Stimulated activated CD4-positive, alpha-beta T cell treated with anti-CD3 and anti-CD28 coated beads, Interleukin-1b, Interleukin-23, amount 100 ng/mL, for 48 hours (primary cell): ENCODE results near the gene BCL11B.

ENCODE experiments used
- DNase-seq: peaks from one replicate; pipeline ENCODE4 v3.0.0-alpha.2; 2020

BCL11B gene

DNA sequence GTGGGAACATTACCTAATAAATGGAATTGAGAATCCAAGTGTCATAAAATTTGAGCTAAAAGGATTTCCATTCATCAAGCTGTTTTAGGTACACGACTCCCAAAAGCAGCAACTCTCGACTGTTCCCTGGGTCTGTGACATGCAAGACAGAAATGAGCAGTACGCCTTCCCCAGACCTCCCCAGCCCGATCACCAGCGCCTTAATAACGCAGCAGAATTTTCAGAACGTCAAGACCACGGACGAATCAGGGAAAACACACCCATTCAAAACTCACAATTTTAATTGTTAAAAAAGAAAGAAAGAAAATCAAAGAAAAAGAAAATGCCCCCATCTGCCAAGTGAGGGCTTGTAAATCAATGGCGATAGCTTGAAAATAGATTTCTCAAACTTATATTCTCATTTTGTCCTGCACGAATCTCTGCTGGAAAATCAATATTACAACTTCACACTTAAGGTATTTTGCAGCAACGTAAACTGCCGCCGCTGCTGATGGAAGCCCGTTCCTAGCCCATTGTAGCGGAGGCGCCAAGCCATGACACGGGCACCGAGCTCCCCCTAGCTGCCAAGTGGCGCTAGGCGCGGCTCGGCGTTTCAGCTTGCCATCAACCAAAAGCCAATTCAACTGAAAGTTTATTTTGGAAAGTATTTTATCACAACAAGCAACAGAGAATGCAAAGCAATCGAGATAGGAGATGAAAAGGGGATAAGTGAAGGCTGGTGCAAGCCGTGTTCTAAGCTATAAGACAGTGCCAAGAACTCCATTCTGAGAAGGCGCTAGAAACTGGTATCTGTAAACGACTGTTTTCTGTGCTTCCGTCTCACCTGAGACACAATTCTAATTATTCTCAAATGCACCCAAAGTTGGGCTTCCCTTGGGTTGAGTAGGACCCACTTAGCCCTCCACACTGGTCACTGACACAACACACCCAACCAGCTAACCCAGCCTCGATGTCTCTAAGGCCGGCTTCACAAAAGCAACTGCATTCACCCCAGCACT lies 5.5 kb downstream of the BCL11B start:
- DNase-seq, result peak; percentile 87

DNA sequence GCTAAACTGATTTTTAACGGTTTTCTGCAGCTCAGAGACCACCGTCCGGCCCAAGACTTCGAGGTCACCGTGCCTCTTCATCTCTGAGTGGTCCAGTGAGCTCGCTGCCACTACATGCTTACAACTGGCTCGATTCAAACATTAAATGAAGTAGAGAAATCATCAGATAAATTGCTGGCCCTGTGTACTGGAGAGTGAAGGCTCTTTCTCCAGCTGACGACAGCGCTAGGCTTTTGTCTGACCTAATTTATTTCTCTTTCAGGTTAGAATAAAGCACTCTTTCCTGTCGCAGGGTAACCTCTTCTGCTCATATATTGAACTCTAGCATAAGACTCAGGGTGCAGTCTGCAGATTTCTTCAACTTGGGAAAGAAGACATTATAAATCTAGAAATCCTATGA lies 6.4 kb downstream of the BCL11B start:
- no peak for DNase-seq

DNA sequence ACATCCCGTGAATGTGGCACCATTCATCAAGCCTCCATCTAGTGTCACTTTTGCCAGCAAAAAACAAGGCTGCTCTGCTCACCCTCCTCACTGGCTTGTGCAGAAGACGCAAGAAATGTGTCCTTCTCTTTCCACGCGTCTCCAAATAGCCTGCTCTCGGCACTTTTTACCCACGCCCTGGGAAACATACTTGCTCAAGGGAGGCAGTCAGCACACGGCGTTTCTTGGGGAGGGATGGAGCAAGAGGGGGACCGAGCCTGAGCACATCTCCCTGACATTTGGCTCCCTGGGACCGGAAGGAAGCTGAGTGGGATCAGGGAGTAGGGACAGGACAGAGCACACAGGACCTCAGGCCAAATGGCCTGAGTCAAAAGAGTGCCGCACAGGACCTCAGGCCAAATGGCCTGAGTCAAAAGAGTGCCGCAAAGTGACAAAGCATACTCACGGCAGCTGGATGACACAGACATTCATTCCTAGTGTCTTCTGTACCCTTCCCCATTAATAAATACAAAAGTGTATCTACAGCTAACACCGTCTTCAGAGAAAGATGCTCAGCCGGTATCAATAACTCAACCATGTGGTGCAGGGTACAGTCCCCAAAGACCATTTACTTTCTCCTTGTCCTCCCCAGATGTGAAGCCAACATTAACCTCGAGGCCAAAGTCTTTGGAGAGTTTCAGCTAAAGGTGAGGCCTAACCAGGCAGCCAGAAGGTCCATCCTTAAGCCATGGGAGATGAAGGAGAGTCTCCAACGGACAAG lies 7.1 kb downstream of the BCL11B start:
- no peak for DNase-seq

DNA sequence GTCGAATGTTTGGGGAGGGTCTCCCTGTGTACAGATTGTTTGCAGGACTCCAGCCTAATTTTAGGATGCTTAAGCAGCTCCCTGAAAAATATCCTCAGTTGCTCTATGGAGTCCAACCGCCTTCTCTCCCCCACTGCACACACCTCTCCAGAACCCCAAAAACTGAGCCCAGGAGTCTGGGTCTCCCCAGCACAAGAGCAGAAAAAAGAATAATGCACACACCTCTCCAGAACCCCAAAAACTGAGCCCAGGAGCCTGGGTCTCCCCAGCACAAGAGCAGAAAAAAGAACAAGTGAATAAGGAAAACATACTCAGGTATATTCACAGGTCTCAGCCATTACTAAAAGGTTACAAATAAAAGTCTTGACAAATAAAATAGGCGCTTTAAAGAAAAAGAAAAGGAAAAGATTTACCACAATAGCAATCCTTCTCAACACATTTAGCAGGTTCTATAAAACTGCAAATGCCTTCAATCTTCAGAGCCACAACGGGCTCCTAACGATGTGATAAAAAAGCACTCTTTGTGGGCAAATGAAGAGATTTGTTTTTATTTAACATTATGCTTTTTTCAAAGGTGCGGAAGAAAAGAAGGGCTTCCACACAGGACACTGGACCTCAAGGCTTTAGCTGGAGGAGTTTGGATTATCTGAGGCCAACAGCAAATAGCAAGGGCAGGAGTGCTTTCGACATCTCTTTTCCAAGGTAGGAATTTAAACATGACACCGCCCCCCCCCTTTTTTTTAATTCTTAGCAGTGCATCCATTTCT lies 8.2 kb downstream of the BCL11B start:
- DNase-seq, result no peak

DNA sequence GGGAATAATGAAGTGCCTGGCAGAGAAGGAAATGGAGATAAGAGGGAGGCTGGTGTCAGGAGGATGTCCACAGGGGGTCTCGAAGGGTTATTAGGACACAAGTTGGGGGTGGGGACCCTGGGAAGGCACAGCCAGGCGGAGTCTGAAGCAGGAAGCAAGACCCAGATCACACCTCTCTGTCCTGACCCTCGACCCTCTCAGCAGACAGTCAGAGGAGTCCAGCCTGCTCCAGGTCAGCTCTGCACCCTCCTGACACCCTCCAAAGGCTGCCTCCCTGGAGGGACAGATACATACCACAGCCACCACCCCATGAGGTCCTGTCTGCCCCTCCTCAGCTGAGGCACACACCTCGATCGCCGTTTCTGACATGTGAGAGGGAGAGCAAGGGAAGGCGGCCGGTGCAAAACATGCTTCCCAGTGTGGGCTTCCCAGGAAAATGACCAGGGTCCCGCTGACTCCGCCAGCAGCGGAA lies 9.0 kb downstream of the BCL11B start:
- DNase-seq, result no peak

DNA sequence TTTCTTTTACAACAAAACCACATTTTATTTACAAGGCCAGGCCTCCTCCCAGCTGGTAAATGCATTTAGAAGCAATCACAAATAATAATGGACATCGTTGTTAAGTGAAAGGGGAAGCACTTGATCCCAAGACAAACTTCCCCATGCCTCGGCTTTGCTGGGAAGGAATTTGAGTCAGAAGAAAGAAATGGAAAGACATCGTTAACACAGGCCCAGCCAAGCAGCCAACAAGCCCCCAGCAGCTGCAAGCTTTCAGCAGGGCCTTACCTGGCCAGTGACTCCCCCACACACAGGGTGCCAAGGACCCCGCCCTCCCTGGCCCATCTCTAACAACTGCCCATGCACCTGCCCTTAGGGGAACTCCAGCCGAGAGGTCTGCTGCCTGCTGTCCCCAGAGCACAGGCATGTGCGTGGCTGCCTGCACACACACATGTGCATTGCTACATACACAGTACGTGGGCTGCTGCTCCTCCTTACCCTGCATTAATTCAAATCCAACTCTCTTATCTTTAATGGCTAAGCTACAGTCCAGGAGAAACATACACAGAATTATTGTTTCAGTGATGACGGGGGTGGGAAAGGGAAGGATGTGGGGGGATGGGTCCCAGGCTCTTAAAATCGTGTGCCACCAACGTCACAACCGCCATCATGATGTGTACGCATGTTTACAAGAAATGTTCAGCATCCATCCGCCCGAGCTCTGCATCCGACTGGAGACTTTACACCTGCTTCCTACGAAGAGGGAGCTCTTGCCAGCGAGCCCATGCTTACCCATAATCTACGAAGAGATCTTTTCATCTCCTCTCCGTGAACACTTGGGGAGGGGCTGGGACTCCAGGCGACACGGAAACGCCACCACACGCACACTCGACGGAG lies 9.8 kb downstream of the BCL11B start:
- peak; percentile 78 for DNase-seq

DNA sequence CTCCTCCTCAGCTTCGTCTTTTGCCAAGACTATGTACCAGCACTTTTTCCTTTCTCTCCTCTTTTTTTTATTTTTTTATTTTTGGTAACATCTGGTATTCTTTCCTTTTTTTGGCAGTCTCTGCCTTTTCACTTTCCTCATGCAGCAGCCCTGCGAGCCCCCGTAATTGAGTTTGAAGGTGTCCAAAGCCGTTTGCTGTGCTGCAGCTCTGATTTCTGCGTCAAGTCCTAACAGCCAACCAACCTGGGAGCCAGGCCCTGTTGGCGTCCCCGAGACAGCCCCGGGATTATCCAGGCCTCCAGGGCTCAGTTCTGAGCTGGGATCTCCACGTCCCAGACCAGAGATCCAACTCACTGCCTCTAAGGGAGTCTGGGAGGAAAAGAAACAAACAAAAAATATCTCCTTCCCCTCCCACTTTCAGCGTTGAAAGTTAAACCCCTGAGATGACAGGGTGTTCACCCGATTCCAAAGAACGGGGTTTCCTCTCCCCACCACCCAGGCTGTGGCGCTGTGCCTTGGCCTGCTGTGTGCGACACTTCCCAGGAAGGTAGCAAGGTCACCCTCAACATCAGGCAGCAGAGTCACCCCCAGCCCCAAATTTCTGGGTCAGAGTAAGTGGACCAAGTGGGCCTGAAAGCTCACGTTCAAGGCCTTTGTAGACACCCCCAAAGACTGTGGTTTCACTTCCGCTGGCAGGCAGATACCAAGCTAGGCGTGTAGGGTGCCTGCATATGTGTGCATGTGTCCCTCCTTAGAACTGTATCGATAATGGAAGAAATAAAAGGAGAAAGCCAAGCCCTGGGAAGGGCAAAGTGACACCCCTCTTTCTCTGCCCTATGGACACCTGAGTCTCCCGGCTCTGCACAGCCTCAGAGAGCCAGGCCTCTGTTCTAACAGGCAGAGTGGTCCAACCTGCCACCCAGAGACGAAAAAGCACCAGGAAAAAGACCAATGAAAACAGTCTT lies 11.1 kb downstream of the BCL11B start:
- no peak for DNase-seq

DNA sequence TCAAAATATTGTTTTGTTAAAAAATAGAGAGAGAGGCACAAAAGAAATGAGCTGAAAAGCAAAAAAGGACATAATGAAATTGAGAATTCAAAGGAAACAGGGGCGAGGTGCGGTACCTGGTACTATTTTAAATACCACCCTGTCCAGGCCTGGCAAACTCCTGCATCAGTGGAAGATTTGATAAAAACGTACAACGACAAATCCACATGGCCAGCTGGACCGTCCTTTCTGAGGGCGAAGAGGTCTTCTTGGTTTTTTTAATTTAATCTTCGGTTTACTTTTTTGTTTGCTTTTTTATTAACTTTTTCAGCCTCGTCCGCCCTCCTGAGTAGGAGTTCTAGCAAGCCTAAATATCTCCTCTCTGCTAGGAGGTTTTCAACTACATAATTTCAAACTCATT lies 11.9 kb downstream of the BCL11B start:
- DNase-seq, result no peak

DNA sequence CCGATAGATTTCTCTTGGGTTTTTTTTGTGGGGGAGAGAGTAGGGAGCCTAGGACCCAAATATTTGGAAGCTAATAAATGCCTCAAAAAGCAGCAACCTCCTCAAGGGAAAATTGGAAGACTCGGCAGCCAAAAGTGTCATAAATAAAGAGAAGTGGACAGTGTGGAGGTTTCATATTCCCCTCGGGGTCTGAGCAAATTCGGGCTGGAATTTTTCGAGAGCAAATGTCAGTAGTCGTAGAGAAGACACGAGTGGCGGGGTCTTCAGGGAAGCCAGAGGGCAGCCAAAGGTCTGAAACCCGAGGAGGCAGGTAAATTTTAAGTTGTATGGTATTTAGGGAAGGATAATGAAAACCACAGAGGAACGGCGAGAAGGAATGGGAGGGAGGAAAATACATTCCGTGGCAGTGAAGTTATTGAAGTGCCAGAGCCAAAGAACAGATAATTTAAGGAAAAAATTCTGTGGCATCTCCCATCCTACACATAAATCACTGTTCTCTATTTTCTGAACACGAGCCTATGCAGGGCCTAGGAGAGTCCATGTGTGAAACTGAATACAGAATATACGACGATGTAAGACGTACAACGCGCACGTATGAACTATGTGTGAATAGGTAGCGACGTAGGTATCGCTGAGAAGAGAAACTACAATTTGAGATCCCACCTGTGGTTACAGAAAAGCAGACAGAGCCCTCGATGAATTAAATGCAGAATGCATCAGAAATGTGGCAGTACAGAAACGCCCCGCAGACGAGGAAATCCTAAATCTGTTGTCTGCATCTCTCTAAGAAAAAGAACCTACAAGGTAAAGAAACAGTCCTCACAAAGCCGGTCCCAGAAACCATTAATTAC lies 12.9 kb downstream of the BCL11B start:
- no peak for DNase-seq

DNA sequence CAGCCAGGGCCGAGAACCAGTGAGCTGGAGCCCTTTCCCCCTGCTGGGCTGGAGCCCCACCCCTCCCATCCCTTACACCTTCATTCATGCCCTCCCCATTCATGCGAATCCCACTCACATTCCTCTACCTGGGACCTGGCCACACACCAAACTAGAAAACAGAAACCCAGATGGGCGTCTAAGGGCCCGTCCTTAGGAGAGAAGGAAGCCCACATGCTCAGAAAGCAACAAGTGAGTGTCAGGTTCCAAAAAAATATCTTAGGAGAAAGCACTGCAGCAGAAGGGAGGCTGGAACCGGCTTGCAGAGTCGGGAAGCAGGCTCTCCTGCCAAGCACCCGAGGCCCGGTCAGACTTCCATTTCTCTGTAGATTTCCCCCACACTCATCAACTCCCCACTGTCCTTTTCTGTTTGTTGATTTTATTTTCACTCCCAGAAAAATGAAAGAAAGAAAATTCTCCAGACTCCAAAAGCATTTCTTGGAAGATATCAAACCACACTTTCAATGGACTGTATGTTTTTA lies 13.6 kb downstream of the BCL11B start:
- DNase-seq, result no peak

DNA sequence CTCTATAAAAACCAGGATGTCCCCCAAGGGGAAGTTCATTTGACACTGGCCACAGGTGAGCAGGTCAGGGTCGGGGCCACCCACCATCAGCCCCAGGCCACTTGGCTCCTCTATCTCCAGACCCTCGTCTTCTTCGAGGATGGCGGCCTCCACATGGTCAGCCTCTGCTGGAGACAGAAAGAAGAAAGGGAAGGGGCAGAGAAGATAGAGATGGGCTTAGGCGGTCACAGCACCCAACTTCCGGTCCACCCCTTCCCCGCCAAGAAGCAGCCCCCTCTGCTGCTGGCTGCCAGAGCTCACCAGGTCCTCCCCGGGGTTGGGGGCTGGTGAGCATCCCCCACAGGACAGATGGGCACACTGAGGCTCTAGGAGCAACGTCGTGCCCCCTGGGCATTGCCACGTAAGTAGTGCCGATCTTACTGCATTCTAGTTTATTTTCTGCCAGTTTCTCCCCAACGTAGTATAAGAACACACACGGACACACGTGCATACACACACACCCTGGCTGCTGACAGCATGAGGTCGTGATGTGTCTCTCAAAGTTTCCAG lies 14.2 kb downstream of the BCL11B start:
- DNase-seq, result no peak

DNA sequence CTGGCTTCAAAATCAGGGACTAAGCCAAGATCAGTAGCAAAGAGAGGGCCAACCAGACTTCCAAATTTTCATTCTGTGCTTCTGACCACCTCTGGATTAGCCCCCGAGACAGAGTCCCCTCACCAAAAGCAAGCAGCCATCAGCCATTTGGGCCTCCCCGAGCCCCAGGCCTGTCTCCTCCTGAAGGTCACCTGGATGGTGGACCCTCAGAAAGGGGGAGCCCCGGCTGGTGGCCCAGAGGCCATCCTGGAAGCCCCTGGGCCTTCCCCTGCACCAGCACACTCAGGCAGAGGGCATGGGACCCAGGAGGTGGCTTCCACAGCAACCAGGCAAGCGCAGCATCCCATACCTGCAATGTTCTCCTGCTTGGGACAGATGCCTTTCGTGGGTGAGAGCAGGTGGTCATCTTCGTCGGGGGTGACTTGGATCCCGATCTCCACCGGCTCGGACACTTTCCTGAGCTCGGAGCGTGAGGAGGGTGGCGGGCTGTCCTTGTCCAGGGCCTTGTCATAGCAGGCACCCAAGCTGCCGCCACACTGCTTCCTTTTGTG lies 14.8 kb downstream of the BCL11B start:
- no peak for DNase-seq

DNA sequence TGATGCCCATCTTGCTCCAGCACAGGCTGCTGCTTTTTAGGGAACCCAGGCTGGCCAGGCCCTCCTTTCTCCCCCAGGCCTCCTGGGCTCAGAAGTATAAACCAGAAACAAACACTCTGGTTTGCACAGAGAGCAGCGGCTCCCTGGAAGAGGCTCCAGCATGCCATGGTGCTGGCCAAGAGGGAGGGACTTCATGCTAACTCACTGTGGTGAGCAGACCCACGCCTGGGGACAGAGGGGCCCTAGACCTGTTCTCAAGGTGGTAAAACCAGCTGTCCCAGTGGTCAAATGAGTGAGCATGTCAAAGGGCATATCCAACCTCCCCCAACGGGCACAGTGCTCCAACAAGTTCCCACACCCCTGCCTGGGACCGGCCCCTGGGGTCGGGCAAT lies 15.5 kb downstream of the BCL11B start:
- no peak for DNase-seq

DNA sequence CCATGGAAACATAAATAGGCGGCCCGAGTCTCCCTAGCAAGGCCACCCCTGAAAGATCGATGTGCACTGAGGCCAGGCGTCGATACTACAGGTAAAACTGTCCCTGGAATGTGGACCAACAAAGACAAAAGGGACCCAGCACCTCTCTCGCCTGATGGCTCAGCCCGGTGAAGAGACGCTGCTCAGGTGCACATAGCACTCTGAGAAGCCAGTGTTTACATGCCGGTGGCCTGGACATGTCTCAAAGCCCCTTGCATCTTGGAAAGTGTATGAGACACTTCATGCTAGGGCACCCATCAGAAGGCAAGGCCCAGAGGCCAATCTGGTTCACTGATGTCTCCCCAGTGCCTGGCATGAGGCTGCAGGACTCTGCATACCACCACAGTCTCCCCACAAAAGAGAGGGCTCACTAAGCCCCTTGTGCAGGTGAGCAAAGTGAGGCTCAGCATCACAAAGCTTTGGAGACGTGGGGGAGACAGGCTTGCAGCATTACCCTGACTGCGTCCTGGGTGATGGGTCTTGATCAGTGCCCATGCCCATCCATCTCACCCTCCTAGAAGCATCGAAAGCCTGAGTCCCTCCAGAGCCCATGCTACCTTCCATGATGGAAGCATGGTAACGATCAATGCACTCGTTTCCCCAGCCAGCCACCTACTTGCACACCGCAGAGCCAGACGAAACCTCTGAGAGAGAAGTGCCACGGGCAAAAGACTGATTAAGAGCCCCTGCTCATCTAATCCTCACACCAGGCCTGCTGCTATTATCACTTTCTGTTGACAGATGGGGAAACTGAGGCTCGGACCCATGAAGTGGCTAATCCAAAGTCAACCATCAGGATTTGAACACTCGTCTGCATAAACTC lies 16.1 kb downstream of the BCL11B start:
- no peak for DNase-seq

DNA sequence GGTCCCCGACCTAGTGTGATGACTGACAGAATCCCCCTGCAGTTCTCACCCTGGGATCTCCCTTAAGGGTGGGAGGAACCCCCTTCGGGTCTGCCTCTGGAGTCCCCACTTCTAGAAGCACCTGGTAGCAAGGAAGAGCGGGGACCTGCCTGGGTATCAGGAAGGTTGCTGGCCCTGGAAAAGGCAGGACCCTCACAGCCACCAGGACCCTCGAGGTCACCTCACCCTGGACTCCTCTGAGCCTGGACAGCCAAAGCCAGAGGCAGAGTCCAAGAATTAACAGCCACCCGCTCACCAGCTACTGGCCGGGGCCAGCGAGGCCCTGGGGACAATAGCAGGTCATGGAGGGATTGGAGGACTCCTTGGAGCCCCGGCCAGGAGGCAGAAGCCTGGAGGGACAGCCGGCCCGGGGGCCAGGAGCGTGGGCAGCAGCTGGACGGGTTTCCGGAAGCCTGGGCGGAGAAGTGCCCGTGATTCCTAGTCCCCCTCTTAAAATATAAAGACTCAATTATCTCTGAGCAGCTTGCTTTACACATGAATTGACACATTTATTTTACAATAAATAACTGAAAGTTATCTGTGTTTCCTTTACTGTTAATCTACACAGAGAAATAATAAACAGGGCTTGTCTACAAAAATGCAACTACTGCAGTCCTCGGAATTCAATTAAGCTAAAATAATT lies 17.5 kb downstream of the BCL11B start:
- no peak for DNase-seq

DNA sequence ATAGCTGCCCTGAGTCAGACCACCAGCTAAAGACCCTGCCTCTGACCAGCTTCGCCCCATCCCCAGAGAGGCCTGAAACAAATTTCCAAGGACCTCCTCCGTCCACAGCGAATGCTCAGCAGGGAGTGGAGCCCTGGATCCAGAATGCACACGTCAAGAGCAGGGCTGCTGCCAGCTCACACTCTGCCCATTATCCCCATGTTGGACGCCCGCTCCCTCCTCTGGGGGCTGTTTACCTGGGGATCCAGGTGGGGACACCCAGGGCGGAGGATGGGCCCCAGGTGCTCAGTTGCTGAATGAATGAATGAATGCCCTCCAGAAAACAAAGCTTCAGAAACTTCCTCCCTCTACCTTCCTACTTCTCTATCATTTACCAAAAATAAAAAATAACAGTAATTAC lies 18.1 kb downstream of the BCL11B start:
- DNase-seq, result no peak
